ENCODE results near the gene SCN9A. TPM values are rescaled to one million over a fixed set of nuclear protein-coding genes. Genes with fewer than 3 reads are reported as not detected.

Gene SCN9A
- total RNA-seq, 3 donors from 2014 or later (not counting 1 experiment from before 2014, with no cell fraction given), result 0.28 to 1.4 (median 0.39) TPM

GRCh38 chr2:166365803-166366420 lies 9.8 kb downstream of the SCN9A start:
- DNase-seq, result no peak
- Mint-ChIP-seq H3K27ac (no peak overlapping the region), H3K9me3 (no peaks in the 10 kb centered on the region), H3K27me3 (ENCODE audit: low read depth in 2 of 2) (no peaks in the 10 kb centered on the region), H3K4me3 (no peak overlapping the region), H3K36me3 (no peaks in the 10 kb centered on the region), H3K4me1 (no peaks in the 10 kb centered on the region)
- 72% methylated on average over 2 of the region's 6 CpGs for WGBS (ENCODE audit: insufficient coverage)
- TF ChIP-seq CTCF (IDR thresholded peaks at IDR 0.05), result no peak
- Histone ChIP-seq H3K27ac (ENCODE audit: low read length) (no peak overlapping the region), H3K4me3 (ENCODE audit: low read length) (no peak overlapping the region), H3K36me3 (ENCODE audit: control insufficient read depth, insufficient read depth, low read length) (no peaks in the 10 kb centered on the region), H3K27me3 (ENCODE audit: control insufficient read depth, insufficient read depth, low read length) (no peaks in the 10 kb centered on the region), H3K9me3 (ENCODE audit: control insufficient read depth, insufficient read depth, low read length) (no peaks in the 10 kb centered on the region), H3K4me1 (ENCODE audit: control insufficient read depth, insufficient read depth, low read length) (no peaks in the 10 kb centered on the region)
- intact Hi-C loops (cut with micrococcal nuclease), result no loop called here
- ATAC-seq, result no peak

GRCh38 chr2:166365239-166365638 lies 10.5 kb downstream of the SCN9A start:
- H3K27ac Mint-ChIP-seq, result no peak overlapping the region
- DNase-seq (no peak), ATAC-seq (no peak)
- no peaks in the 10 kb centered on the region for H3K36me3 Mint-ChIP-seq
- H3K27me3 ChIP-seq (ENCODE audit: control insufficient read depth, insufficient read depth, low read length), result no peaks in the 10 kb centered on the region
- no peaks in the 10 kb centered on the region for H3K4me1 ChIP-seq (ENCODE audit: control insufficient read depth, insufficient read depth, low read length)
- H3K4me3 ChIP-seq (ENCODE audit: low read length), result no peak overlapping the region
- H3K4me3 Mint-ChIP-seq, result no peak overlapping the region
- no peak overlapping the region for H3K27ac ChIP-seq (ENCODE audit: low read length)
- no peaks in the 10 kb centered on the region for H3K9me3 ChIP-seq (ENCODE audit: control insufficient read depth, insufficient read depth, low read length)
- H3K9me3 Mint-ChIP-seq, result no peaks in the 10 kb centered on the region
- no peak for TF ChIP-seq CTCF (IDR thresholded peaks at IDR 0.05)
- H3K27me3 Mint-ChIP-seq (ENCODE audit: low read depth in 2 of 2), result no peaks in the 10 kb centered on the region
- intact Hi-C loops (cut with micrococcal nuclease), result no loop called here
- 96% methylated on average over 3 of the region's 3 CpGs for WGBS (ENCODE audit: insufficient coverage)
- H3K36me3 ChIP-seq (ENCODE audit: control insufficient read depth, insufficient read depth, low read length), result no peaks in the 10 kb centered on the region
- H3K4me1 Mint-ChIP-seq, result no peaks in the 10 kb centered on the region

GRCh38 chr2:166364476-166365161 lies 11.1 kb downstream of the SCN9A start:
- intact Hi-C loops (cut with micrococcal nuclease), result no loop called here
- no peaks in the 10 kb centered on the region for H3K9me3 ChIP-seq (ENCODE audit: control insufficient read depth, insufficient read depth, low read length)
- WGBS (ENCODE audit: insufficient coverage), result 93% methylated on average over 7 of the region's 9 CpGs
- no peak for ATAC-seq
- H3K9me3 Mint-ChIP-seq, result no peaks in the 10 kb centered on the region
- H3K27me3 Mint-ChIP-seq (ENCODE audit: low read depth in 2 of 2), result no peaks in the 10 kb centered on the region
- H3K27ac ChIP-seq (ENCODE audit: low read length), result no peak overlapping the region
- H3K4me3 ChIP-seq (ENCODE audit: low read length), result no peak overlapping the region
- no peak overlapping the region for H3K27ac Mint-ChIP-seq
- TF ChIP-seq CTCF (IDR thresholded peaks at IDR 0.05), result no peak
- no peaks in the 10 kb centered on the region for H3K36me3 ChIP-seq (ENCODE audit: control insufficient read depth, insufficient read depth, low read length)
- no peaks in the 10 kb centered on the region for H3K4me1 Mint-ChIP-seq
- H3K4me1 ChIP-seq (ENCODE audit: control insufficient read depth, insufficient read depth, low read length), result no peaks in the 10 kb centered on the region
- H3K36me3 Mint-ChIP-seq, result no peaks in the 10 kb centered on the region
- no peaks in the 10 kb centered on the region for H3K27me3 ChIP-seq (ENCODE audit: control insufficient read depth, insufficient read depth, low read length)
- DNase-seq, result no peak
- no peak overlapping the region for H3K4me3 Mint-ChIP-seq
